Measurements from ENCODE around the gene PLK5.

PLK5 gene

GRCh38 chr19:1492474-1493006 is 31.3 kb upstream of the PLK5 start:
- no peak for TF ChIP-seq CTCF (IDR thresholded peaks at IDR 0.05; ENCODE audit: extremely low read depth, insufficient read depth, missing control alignments)
- no peak for DNase-seq (ENCODE audit: low spot score)
- in situ Hi-C loops (cut with MboI; ENCODE audit: low pct_unique_long_range_greater_than_20kb, low sequenced_read_pairs, unreplicated experiment), result no loop called here

GRCh38 chr19:1494115-1494815 is 29.6 kb upstream of the PLK5 start:
- TF ChIP-seq CTCF (IDR thresholded peaks at IDR 0.05; ENCODE audit: extremely low read depth, insufficient read depth, missing control alignments), result no peak
- in situ Hi-C loops (cut with MboI; ENCODE audit: low pct_unique_long_range_greater_than_20kb, low sequenced_read_pairs, unreplicated experiment), result no loop called here
- DNase-seq (ENCODE audit: low spot score), result no peak

GRCh38 chr19:1495051-1495798 is 28.7 kb upstream of the PLK5 start:
- DNase-seq (ENCODE audit: low spot score), result no peak
- no peak for TF ChIP-seq CTCF (IDR thresholded peaks at IDR 0.05; ENCODE audit: extremely low read depth, insufficient read depth, missing control alignments)
- in situ Hi-C loops (cut with MboI; ENCODE audit: low pct_unique_long_range_greater_than_20kb, low sequenced_read_pairs, unreplicated experiment), result no loop called here

- TF ChIP-seq CTCF (IDR thresholded peaks at IDR 0.05; ENCODE audit: extremely low read depth, insufficient read depth, missing control alignments), result no peak
- in situ Hi-C loops (cut with MboI; ENCODE audit: low pct_unique_long_range_greater_than_20kb, low sequenced_read_pairs, unreplicated experiment), result no loop called here
- no peak for DNase-seq (ENCODE audit: low spot score)
These were observed 27.8 kb upstream of the PLK5 start for GRCh38 chr19:1495799-1496713.

- in situ Hi-C loops (cut with MboI; ENCODE audit: low pct_unique_long_range_greater_than_20kb, low sequenced_read_pairs, unreplicated experiment), result no loop called here
- no peak for DNase-seq (ENCODE audit: low spot score)
- no peak for TF ChIP-seq CTCF (IDR thresholded peaks at IDR 0.05; ENCODE audit: extremely low read depth, insufficient read depth, missing control alignments)
These were observed 26.9 kb upstream of the PLK5 start for GRCh38 chr19:1496714-1497577.

All from GM13977 (cell line).